Stimulated activated CD4-positive, alpha-beta T cell treated with anti-CD3 and anti-CD28 coated beads, Interleukin-15, amount 100 ng/mL, for 24 hours (primary cell): ENCODE results near the gene MEIOSIN.
A peak's percentile ranks its signal among the peaks of the same experiment; 100 is the strongest.
"Not testable (repeated sequence)": the region's sequence is repeated elsewhere in the genome, so short reads cannot be mapped to it uniquely, and the experiment has no call there.

Experiments used
- DNase-seq: peaks from one replicate; pipeline ENCODE4 v3.0.0-alpha.2; 2020

Gene MEIOSIN

GRCh38 chr19:45733160-45733810, at the start of gene MEIOSIN:
Gene MEIOSIN (plus strand): TSS chr19:45733439. CDS start chr19:45735377, 1,938 bp downstream.
- no peak for DNase-seq

GRCh38 chr19:45685045-45685444, 48.2 kb upstream of the MEIOSIN start:
- DNase-seq = not testable (repeated sequence)

- DNase-seq = no peak
Measured at GRCh38 chr19:45687599-45687998, 45.6 kb upstream of the MEIOSIN start.

- peak; percentile 94 for DNase-seq
Measured at GRCh38 chr19:45691516-45692186, 41.6 kb upstream of the MEIOSIN start, which contains the start of gene SNRPD2. Gene SNRPD2 (minus strand): TSS chr19:45691953. CDS start chr19:45691888, 65 bp downstream.

GRCh38 chr19:45692187-45693105, 40.8 kb upstream of the MEIOSIN start, which contains the start of gene QPCTL:
Gene QPCTL (plus strand): TSS chr19:45692666. CDS start chr19:45692704, 38 bp downstream.
- peak; percentile 99 for DNase-seq

GRCh38 chr19:45693106-45693788, 40.0 kb upstream of the MEIOSIN start:
- peak; percentile 90 for DNase-seq

- DNase-seq = no peak
Measured at GRCh38 chr19:45701676-45702075, 31.6 kb upstream of the MEIOSIN start.

GRCh38 chr19:45705115-45705514, 28.1 kb upstream of the MEIOSIN start:
- no peak for DNase-seq

GRCh38 chr19:45705710-45706415, 27.4 kb upstream of the MEIOSIN start:
- DNase-seq = no peak

- no peak for DNase-seq
Measured at GRCh38 chr19:45710356-45711130, 22.7 kb upstream of the MEIOSIN start.

- DNase-seq = no peak
Measured at GRCh38 chr19:45711851-45712698, 21.2 kb upstream of the MEIOSIN start.

- no peak for DNase-seq
Measured at GRCh38 chr19:45712699-45713067, 20.6 kb upstream of the MEIOSIN start.

- no peak for DNase-seq
Measured at GRCh38 chr19:45713141-45713540, 20.1 kb upstream of the MEIOSIN start.

GRCh38 chr19:45715139-45715538, 18.1 kb upstream of the MEIOSIN start:
- no peak for DNase-seq

- DNase-seq = peak; percentile 29
Measured at GRCh38 chr19:45716359-45717130, 16.7 kb upstream of the MEIOSIN start.

- DNase-seq = peak; percentile 98
Measured at GRCh38 chr19:45717131-45717982, 15.9 kb upstream of the MEIOSIN start.

GRCh38 chr19:45717983-45718650, 15.1 kb upstream of the MEIOSIN start:
- no peak for DNase-seq

- not testable (repeated sequence) for DNase-seq
Measured at GRCh38 chr19:45720065-45720464, 13.2 kb upstream of the MEIOSIN start.
